ENCODE results near the gene IGFBP5. TPM values are rescaled to one million over a fixed set of nuclear protein-coding genes. Genes with fewer than 3 reads are reported as not detected.

The IGFBP5 gene
- total RNA-seq, 1 experiment from 2014 or later, result 3.9 TPM

- TF ChIP-seq FOSL1 (IDR thresholded peaks at IDR 0.05; ENCODE audit: low read depth) (no peak), EZH2 (IDR thresholded peaks at IDR 0.05) (no peak), CEBPB (IDR thresholded peaks at IDR 0.05; ENCODE audit: low read depth) (no peak), ELF1 (IDR thresholded peaks at IDR 0.05; ENCODE audit: borderline replicate concordance, low read depth) (no peak), SP1 (IDR thresholded peaks at IDR 0.05; ENCODE audit: low read depth) (no peak)
- TF ChIP-seq, protein P1, sequence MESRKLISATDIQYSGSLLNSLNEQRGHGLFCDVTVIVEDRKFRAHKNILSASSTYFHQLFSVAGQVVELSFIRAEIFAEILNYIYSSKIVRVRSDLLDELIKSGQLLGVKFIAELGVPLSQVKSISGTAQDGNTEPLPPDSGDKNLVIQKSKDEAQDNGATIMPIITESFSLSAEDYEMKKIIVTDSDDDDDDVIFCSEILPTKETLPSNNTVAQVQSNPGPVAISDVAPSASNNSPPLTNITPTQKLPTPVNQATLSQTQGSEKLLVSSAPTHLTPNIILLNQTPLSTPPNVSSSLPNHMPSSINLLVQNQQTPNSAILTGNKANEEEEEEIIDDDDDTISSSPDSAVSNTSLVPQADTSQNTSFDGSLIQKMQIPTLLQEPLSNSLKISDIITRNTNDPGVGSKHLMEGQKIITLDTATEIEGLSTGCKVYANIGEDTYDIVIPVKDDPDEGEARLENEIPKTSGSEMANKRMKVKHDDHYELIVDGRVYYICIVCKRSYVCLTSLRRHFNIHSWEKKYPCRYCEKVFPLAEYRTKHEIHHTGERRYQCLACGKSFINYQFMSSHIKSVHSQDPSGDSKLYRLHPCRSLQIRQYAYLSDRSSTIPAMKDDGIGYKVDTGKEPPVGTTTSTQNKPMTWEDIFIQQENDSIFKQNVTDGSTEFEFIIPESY (IDR thresholded peaks at IDR 0.05; ENCODE audit: extremely low read depth, insufficient replicate concordance, low read length), result no peak
- TF ChIP-seq, protein P2, sequence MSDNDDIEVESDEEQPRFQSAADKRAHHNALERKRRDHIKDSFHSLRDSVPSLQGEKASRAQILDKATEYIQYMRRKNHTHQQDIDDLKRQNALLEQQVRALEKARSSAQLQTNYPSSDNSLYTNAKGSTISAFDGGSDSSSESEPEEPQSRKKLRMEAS (IDR thresholded peaks at IDR 0.05), result no peak
- Histone ChIP-seq H2AFZ (ENCODE audit: low read depth, low read length, poor library complexity, severe bottlenecking) (no peak overlapping the region), H3K4me3 (replicated peaks in 1 of 2; ENCODE audit: low read depth in 1 of 2, low read length in 2 of 2) (no peak overlapping the region), H3K79me2 (ENCODE audit: insufficient read depth, low read length) (no peaks in the 10 kb centered on the region), H3K4me2 (ENCODE audit: low read length) (no peak overlapping the region), H3K9me3 (ENCODE audit: control insufficient read depth in 1 of 2, insufficient read depth in 1 of 2, low read depth in 1 of 2, low read length in 2 of 2) (no peaks in the 10 kb centered on the region), H3K9me2 (ENCODE audit: insufficient read depth) (no peaks in the 10 kb centered on the region), H3K27me3 (ENCODE audit: insufficient read depth, low read length) (peaks cover 59% of the 10 kb centered on the region), H3K36me3 (ENCODE audit: control insufficient read depth in 1 of 2, insufficient read depth in 2 of 2, low read length in 2 of 2) (no peaks in the 10 kb centered on the region), H3K27ac (ENCODE audit: low read depth, low read length) (no peak overlapping the region), H4K20me1 (ENCODE audit: insufficient read depth) (no peaks in the 10 kb centered on the region), H3K4me1 (ENCODE audit: control insufficient read depth in 1 of 2, insufficient read depth in 2 of 2, low read length in 2 of 2) (no peaks in the 10 kb centered on the region), H3K9ac (ENCODE audit: low read length) (no peak overlapping the region)
- RAD21 ChIA-PET (ENCODE audit: low non-redundant PET in 1 of 2, low total read pairs in 2 of 2, uncharacterized antibody in 2 of 2, unreplicated experiment in 2 of 2), result no interaction called here
- ATAC-seq, result no peak
- intact Hi-C loops (cut with micrococcal nuclease), result no loop called here
- POLR2A ChIA-PET, result no interaction called here
- no TSS peak for BruUV-seq (replicated peaks)
- CTCF ChIA-PET, result no interaction called here
- no peak for DNase-seq (ENCODE audit: low read depth, low spot score)
Observed at GRCh38 chr2:216739035-216739434, 43.7 kb upstream of the IGFBP5 start.

DNA sequence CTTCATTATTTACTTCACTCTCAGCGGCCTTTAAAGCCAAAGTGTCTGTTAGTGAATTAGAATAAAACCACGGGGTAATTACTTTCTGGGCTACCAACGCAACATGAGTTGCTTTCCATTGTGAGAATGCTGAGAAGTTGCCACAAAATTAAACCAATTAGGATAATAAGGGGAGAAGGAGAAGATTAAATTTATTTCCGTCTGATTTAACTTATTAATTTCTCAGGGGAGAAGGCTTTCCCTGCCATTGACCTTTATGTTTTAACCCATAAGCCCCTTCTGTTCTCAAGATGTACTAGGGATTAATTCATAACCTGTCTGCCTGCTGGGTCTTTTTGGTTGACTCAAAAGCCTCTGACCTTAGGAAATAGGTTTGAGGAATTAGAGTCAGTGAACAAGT is 42.3 kb upstream of the IGFBP5 start:
- no peak overlapping the region for H3K4me2 ChIP-seq (ENCODE audit: low read length)
- ChIA-PET RAD21 (ENCODE audit: low non-redundant PET in 1 of 2, low total read pairs in 2 of 2, uncharacterized antibody in 2 of 2, unreplicated experiment in 2 of 2) (no interaction called here), CTCF (no interaction called here), POLR2A (no interaction called here)
- H3K9me3 ChIP-seq (ENCODE audit: control insufficient read depth in 1 of 2, insufficient read depth in 1 of 2, low read depth in 1 of 2, low read length in 2 of 2), result no peaks in the 10 kb centered on the region
- H3K9me2 ChIP-seq (ENCODE audit: insufficient read depth), result no peaks in the 10 kb centered on the region
- H2AFZ ChIP-seq (ENCODE audit: low read depth, low read length, poor library complexity, severe bottlenecking), result no peak overlapping the region
- ATAC-seq, result no peak
- H3K27me3 ChIP-seq (ENCODE audit: insufficient read depth, low read length), result peaks cover 60% of the 10 kb centered on the region
- intact Hi-C loops (cut with micrococcal nuclease), result no loop called here
- no peaks in the 10 kb centered on the region for H4K20me1 ChIP-seq (ENCODE audit: insufficient read depth)
- no peak overlapping the region for H3K27ac ChIP-seq (ENCODE audit: low read depth, low read length)
- no peak overlapping the region for H3K9ac ChIP-seq (ENCODE audit: low read length)
- TF ChIP-seq SP1 (IDR thresholded peaks at IDR 0.05; ENCODE audit: low read depth) (no peak), CBX3 (IDR thresholded peaks at IDR 0.05; ENCODE audit: low read depth) (no peak), EGR1 (IDR thresholded peaks at IDR 0.05; ENCODE audit: low read depth) (no peak), EZH2 (IDR thresholded peaks at IDR 0.05) (no peak)
- TF ChIP-seq, protein P2 (IDR thresholded peaks at IDR 0.05), result no peak
- no peaks in the 10 kb centered on the region for H3K4me1 ChIP-seq (ENCODE audit: control insufficient read depth in 1 of 2, insufficient read depth in 2 of 2, low read length in 2 of 2)
- DNase-seq (ENCODE audit: low read depth, low spot score), result no peak
- no peaks in the 10 kb centered on the region for H3K79me2 ChIP-seq (ENCODE audit: insufficient read depth, low read length)
- H3K36me3 ChIP-seq (ENCODE audit: control insufficient read depth in 1 of 2, insufficient read depth in 2 of 2, low read length in 2 of 2), result no peaks in the 10 kb centered on the region
- BruUV-seq (replicated peaks), result no TSS peak
- H3K4me3 ChIP-seq (replicated peaks in 1 of 2; ENCODE audit: low read depth in 1 of 2, low read length in 2 of 2), result no peak overlapping the region
